Panc1 (cell line): ENCODE measurements around the gene GLI3. TPM values are rescaled to one million over a fixed set of nuclear protein-coding genes. Genes with fewer than 3 reads are reported as not detected.

Source experiments
- ATAC-seq: fragments of 200-7000 bp; cut with Tn5 transposase; 2 replicates; pipeline ENCODE4 v1.9.1; 2020; ENCODE audit warnings: mild to moderate bottlenecking, moderate library complexity
- BruUV-seq: library from RNA; stranded (reverse); fragments of 400-500 nt; replicated peaks from 2 replicates; lab custom pipeline; 2021; lab: Mats Ljungman, UMichigan
- CTCF ChIA-PET: fragments of 300-600 bp; sonication (Branson Sonifier 250); formaldehyde crosslinking; loops from one replicate; lab custom pipeline; 2022; ENCODE audit warnings: antibody characterized with exemption; lab: Charles Lee
- POLR2A ChIA-PET: fragments of 300-600 bp; sonication (Branson Sonifier 250); formaldehyde crosslinking; loops from one replicate; lab custom pipeline; 2022; ENCODE audit warnings: antibody characterized with exemption; lab: Charles Lee
- DNase-seq: peaks from one replicate; pipeline ENCODE4 v3.0.0-alpha.2; 2010; ENCODE audit warnings: low read depth, low spot score
- H3K27ac ChIP-seq: 2 replicates; pipeline ENCODE4 v1.5.1; 2011; ENCODE audit warnings: mild to moderate bottlenecking, low read length, inconsistent platforms
- H3K27me3 ChIP-seq: fragments of 200-500 bp; sonication (Bioruptor generic); 2 replicates; pipeline ENCODE4 v1.6.0; 2014; ENCODE audit warnings: low read length, inconsistent platforms; ENCODE audit not compliant: control insufficient read depth, insufficient read depth
- H3K36me3 ChIP-seq: fragments of 200-500 bp; sonication (Bioruptor generic); 2 replicates; pipeline ENCODE4 v1.5.1; 2014; ENCODE audit warnings: inconsistent platforms, mild to moderate bottlenecking, low read length, moderate library complexity; ENCODE audit not compliant: control insufficient read depth, insufficient read depth
- H3K4me1 ChIP-seq: 2 replicates; pipeline ENCODE4 v1.5.1; 2011; ENCODE audit warnings: inconsistent platforms, mild to moderate bottlenecking, low read length, moderate library complexity; ENCODE audit not compliant: control insufficient read depth, insufficient read depth
- H3K4me3 ChIP-seq, 2 experiments: 2 replicates each; pipeline ENCODE4 v1.5.1; 2011 to 2012; ENCODE audit warnings: low read depth in 2 of 2, low read length in 2 of 2, mild to moderate bottlenecking in 2 of 2, inconsistent platforms in 1 of 2, moderate library complexity in 1 of 2
- H3K9me3 ChIP-seq: fragments of 200-500 bp; sonication (Bioruptor generic); 2 replicates; pipeline ENCODE4 v1.5.1; 2014; ENCODE audit warnings: low read depth, mild to moderate bottlenecking, inconsistent platforms, low read length, moderate library complexity; ENCODE audit not compliant: control insufficient read depth, insufficient read depth
- POLR2AphosphoS5 ChIP-seq: IDR thresholded peaks from 2 replicates; pipeline ENCODE4 v1.6.1; 2012; ENCODE audit warnings: mild to moderate bottlenecking, low read depth, low read length, moderate library complexity
- SIN3A ChIP-seq: IDR thresholded peaks from 2 replicates; pipeline ENCODE4 v1.6.1; 2012; ENCODE audit warnings: low read depth, mild to moderate bottlenecking, low read length, moderate library complexity, borderline replicate concordance; ENCODE audit not compliant: insufficient read depth
- TCF7L2 ChIP-seq: IDR thresholded peaks from 2 replicates; pipeline ENCODE4 v1.6.1; 2011; ENCODE audit warnings: mild to moderate bottlenecking, low read depth, low read length, inconsistent platforms
- in situ Hi-C: cut with HindIII; loops from 2 replicates; pipeline ENCODE4 v1.10.0; 2016; ENCODE audit warnings: low sequenced_read_pairs, low pct_unique_long_range_greater_than_20kb
- intact Hi-C: fragments of 100-400 bp; cut with micrococcal nuclease; formaldehyde crosslinking; loops from one replicate; pipeline ENCODE4 v1.10.0; 2022; ENCODE audit not compliant: unreplicated experiment
- total RNA-seq: library from RNA; stranded (reverse); gene quantifications from one replicate; pipeline ENCODE4 v1.2.1, GENCODE V29; 2021; ENCODE audit not compliant: unreplicated experiment
- TF ChIP-seq, protein P1 (sequence below), 2 experiments: IDR thresholded peaks; 2 replicates each; pipeline ENCODE4 v1.6.1; 2011 to 2012; ENCODE audit warnings: low read depth in 2 of 2, control low read depth in 1 of 2, low read length in 1 of 2, mild to moderate bottlenecking in 1 of 2, moderate library complexity in 1 of 2; ENCODE audit not compliant: insufficient read depth in 1 of 2
- TF ChIP-seq, protein P2 (sequence below): fragments of 450-650 bp; IDR thresholded peaks from 2 replicates; pipeline ENCODE4 v1.5.1; 2017; ENCODE audit warnings: mild to moderate bottlenecking

GLI3 gene
- total RNA-seq, 1 experiment from 2014 or later: 3.7 TPM

DNA sequence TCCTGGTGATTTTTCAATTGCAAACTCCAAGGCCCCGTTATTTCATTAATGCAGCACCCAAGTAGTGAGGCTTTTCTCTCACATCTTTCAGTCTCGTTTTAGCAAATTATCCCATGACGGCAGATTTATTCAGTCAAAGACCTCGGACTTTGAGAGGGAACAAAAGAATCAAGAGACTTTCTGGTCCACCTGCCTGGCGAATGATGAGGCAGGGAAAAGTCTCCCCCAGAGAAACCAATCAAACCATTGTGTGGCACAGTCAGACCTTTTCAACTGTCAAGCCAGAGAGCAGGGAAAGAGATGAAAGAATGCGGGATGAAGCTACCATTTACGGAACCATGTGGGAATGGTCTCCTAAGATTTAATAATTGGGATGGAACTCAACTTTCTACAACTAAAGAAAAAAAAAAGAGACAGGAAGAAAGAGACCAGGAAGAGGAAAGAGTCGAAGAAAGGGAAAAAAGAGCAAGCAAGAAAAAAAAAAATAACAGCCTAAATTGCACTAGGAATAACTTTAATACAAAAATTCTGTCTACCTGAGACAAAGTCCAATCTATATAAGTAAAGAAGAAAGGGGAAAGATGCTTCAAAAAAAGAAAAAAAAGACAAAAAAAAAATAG lies 22.8 kb downstream of the GLI3 start:
- BruUV-seq: no TSS peak
- ChIA-PET POLR2A (interaction anchor here (0.6 kb wide), 1 partner anchor 54 kb away, joined by 3 read pairs; no protein-coding TSS in a partner anchor), CTCF (interaction anchor here (0.7 kb wide), 1 partner anchor 297 kb away, joined by 8 read pairs; no protein-coding TSS in a partner anchor)

DNA sequence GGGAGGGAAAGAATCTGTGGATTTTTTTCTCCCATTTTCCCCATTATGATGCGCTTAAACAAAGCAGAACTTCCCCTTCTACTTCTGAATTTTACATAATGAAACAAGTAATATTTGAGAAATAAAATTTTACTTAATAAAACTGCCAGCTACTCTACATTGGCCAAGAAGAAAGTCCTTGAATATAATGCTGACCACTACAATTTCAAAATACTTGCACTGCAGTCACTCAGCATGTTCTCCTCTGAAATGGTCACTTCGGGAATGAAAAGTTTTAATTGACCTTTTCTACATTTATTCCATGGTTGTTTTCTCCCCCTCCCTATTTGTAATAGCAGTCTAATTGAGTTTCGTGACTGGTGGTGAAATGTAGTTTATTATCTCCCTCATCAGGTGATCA lies 23.9 kb downstream of the GLI3 start:
- Histone ChIP-seq H3K4me3 (no peak overlapping the region), H3K27me3 (no peaks in the 10 kb centered on the region), H3K9me3 (no peaks in the 10 kb centered on the region), H3K27ac (no peak overlapping the region), H3K4me1 (no peaks in the 10 kb centered on the region), H3K36me3 (no peaks in the 10 kb centered on the region)
- no TSS peak for BruUV-seq
- TF ChIP-seq TCF7L2 (no peak), SIN3A (no peak), POLR2AphosphoS5 (no peak)
- TF ChIP-seq, protein P1, sequence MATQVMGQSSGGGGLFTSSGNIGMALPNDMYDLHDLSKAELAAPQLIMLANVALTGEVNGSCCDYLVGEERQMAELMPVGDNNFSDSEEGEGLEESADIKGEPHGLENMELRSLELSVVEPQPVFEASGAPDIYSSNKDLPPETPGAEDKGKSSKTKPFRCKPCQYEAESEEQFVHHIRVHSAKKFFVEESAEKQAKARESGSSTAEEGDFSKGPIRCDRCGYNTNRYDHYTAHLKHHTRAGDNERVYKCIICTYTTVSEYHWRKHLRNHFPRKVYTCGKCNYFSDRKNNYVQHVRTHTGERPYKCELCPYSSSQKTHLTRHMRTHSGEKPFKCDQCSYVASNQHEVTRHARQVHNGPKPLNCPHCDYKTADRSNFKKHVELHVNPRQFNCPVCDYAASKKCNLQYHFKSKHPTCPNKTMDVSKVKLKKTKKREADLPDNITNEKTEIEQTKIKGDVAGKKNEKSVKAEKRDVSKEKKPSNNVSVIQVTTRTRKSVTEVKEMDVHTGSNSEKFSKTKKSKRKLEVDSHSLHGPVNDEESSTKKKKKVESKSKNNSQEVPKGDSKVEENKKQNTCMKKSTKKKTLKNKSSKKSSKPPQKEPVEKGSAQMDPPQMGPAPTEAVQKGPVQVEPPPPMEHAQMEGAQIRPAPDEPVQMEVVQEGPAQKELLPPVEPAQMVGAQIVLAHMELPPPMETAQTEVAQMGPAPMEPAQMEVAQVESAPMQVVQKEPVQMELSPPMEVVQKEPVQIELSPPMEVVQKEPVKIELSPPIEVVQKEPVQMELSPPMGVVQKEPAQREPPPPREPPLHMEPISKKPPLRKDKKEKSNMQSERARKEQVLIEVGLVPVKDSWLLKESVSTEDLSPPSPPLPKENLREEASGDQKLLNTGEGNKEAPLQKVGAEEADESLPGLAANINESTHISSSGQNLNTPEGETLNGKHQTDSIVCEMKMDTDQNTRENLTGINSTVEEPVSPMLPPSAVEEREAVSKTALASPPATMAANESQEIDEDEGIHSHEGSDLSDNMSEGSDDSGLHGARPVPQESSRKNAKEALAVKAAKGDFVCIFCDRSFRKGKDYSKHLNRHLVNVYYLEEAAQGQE (IDR thresholded peaks at IDR 0.05; ENCODE audit: insufficient read depth in 1 of 2, low read depth in 2 of 2, low read length in 1 of 2): no peak
- TF ChIP-seq, protein P2, sequence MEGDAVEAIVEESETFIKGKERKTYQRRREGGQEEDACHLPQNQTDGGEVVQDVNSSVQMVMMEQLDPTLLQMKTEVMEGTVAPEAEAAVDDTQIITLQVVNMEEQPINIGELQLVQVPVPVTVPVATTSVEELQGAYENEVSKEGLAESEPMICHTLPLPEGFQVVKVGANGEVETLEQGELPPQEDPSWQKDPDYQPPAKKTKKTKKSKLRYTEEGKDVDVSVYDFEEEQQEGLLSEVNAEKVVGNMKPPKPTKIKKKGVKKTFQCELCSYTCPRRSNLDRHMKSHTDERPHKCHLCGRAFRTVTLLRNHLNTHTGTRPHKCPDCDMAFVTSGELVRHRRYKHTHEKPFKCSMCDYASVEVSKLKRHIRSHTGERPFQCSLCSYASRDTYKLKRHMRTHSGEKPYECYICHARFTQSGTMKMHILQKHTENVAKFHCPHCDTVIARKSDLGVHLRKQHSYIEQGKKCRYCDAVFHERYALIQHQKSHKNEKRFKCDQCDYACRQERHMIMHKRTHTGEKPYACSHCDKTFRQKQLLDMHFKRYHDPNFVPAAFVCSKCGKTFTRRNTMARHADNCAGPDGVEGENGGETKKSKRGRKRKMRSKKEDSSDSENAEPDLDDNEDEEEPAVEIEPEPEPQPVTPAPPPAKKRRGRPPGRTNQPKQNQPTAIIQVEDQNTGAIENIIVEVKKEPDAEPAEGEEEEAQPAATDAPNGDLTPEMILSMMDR: no peak
- ChIA-PET POLR2A (no interaction called here), CTCF (no interaction called here)
- DNase-seq (no peak), ATAC-seq (no peak)
- intact Hi-C loops: no loop called here
- in situ Hi-C loops: no loop called here

More for the DNA sequence above, 22.8 kb downstream of the GLI3 start:
- Histone ChIP-seq H3K4me1 (no peaks in the 10 kb centered on the region), H3K27ac (no peak overlapping the region), H3K9me3 (no peaks in the 10 kb centered on the region), H3K27me3 (no peaks in the 10 kb centered on the region), H3K4me3 (no peak overlapping the region), H3K36me3 (no peaks in the 10 kb centered on the region)
- no peak for ATAC-seq
- TF ChIP-seq TCF7L2 (no peak), SIN3A (no peak), POLR2AphosphoS5 (no peak)
- TF ChIP-seq, protein P2: no peak
- TF ChIP-seq, protein P1 (IDR thresholded peaks at IDR 0.05; ENCODE audit: insufficient read depth in 1 of 2, low read depth in 2 of 2, low read length in 1 of 2): no peak
- no peak for DNase-seq
- in situ Hi-C loops: no loop called here
- intact Hi-C loops: no loop called here
